Activated T-helper 1 cell treated with anti-CD3 and anti-CD28 coated beads, Interleukin-12 subunit alpha, Interleukin-12 subunit beta, Interleukin-2, Interleukin-4 antibody, amounts not matched to agents 30 ng/mL and 10 ng/mL and 1 ng/mL, durations not matched to agents 14 hours and 24 hours and 36 hours (primary cell): ENCODE data around the gene ATP9A. TPM values are rescaled to one million over a fixed set of nuclear protein-coding genes. Genes with fewer than 3 reads are reported as not detected.

Source experiments
- DNase-seq: peaks from one replicate; pipeline ENCODE4 v3.0.0; 2021; ENCODE audit warnings: low spot score
- H3K27ac Mint-ChIP-seq: one replicate; pipeline ENCODE4 v1.8.0; 2021; ENCODE audit warnings: mild to moderate bottlenecking, mixed read lengths
- H3K27me3 Mint-ChIP-seq: one replicate; pipeline ENCODE4 v1.8.0; 2022; ENCODE audit warnings: mild to moderate bottlenecking, moderate library complexity, mixed read lengths; ENCODE audit not compliant: insufficient read depth
- H3K36me3 Mint-ChIP-seq: one replicate; pipeline ENCODE4 v1.8.0; 2021; ENCODE audit warnings: low read depth, mixed read lengths
- H3K4me1 Mint-ChIP-seq: one replicate; pipeline ENCODE4 v1.8.0; 2021; ENCODE audit warnings: low read depth, mixed read lengths
- H3K4me3 Mint-ChIP-seq: one replicate; pipeline ENCODE4 v1.8.0; 2021; ENCODE audit warnings: mild to moderate bottlenecking, moderate library complexity, mixed read lengths
- H3K9me3 Mint-ChIP-seq: one replicate; pipeline ENCODE4 v1.8.0; 2021; ENCODE audit warnings: mixed read lengths
- intact Hi-C: fragments of 100-400 bp; cut with micrococcal nuclease; formaldehyde crosslinking; loops from one replicate; pipeline ENCODE4 v1.15.1; 2024
- total RNA-seq: library from RNA; stranded (reverse); gene quantifications from 2 replicates; pipeline ENCODE4 v1.2.3, GENCODE V29; 2022

ATP9A gene
- total RNA-seq, 1 donor from 2014 or later = 20.6 TPM

DNA sequence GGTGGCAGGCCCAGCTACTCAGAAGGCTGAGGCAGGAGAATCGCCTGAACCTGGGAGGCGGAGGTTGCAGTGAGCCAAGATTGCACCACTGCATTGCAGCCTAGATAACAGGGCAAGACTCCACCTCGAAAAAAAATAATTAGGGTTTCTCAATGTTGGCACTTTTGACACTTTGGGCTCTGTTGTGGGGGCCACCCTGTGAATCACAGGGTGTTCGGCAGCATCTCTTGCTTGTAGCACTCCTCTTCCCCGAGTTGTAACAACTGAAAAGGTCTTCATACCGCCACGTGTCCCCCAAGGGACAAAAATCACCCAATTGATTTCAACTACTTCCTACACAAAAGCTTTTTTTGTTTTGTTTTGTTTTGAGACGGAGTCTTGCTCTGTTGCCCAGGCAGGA is 172.4 kb downstream of the ATP9A start:
- H3K27me3 Mint-ChIP-seq = peaks cover 3% of the 10 kb centered on the region
- H3K9me3 Mint-ChIP-seq = no peaks in the 10 kb centered on the region
- H3K4me3 Mint-ChIP-seq = no peak overlapping the region
- intact Hi-C loops = loop anchor here (1.0 to 10.0 kb wide), 9 partner anchors 29 to 611 kb away; no protein-coding TSS in a partner anchor
- H3K36me3 Mint-ChIP-seq = no peaks in the 10 kb centered on the region
- DNase-seq = no peak
- peaks cover 46% of the 10 kb centered on the region for H3K4me1 Mint-ChIP-seq
- H3K27ac Mint-ChIP-seq = no peak overlapping the region

DNA sequence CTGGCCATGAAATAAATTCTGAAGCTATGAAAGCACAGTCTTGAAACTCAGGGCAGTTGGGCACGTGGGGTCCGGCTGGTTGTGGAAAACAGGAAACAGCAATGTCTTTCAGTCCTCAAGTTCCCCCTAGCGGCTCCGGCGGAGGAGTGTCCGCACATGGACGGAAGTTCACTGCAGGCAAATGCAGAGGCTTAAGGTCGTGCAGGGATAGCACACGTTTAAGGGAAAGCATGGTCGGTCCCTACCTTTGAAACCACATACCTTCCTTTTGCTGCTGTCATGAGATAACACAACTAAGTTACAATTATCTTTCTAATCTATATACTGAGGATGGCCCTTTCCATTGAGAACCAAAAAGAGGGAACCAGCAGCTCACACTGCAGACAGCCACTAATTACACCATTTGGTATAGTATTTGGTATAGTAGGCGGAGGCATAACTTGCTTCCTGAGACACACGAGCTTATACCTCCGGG is 173.1 kb downstream of the ATP9A start:
- peaks cover 46% of the 10 kb centered on the region for H3K4me1 Mint-ChIP-seq
- H3K27ac Mint-ChIP-seq = peak overlapping the region; percentile 82
- H3K4me3 Mint-ChIP-seq = peak overlapping the region; percentile 54
- peaks cover 3% of the 10 kb centered on the region for H3K27me3 Mint-ChIP-seq
- no peaks in the 10 kb centered on the region for H3K36me3 Mint-ChIP-seq
- no peaks in the 10 kb centered on the region for H3K9me3 Mint-ChIP-seq
- intact Hi-C loops = loop anchor here (1.0 to 10.0 kb wide), 9 partner anchors 30 to 610 kb away; no protein-coding TSS in a partner anchor
- DNase-seq = peak; percentile 67

DNA sequence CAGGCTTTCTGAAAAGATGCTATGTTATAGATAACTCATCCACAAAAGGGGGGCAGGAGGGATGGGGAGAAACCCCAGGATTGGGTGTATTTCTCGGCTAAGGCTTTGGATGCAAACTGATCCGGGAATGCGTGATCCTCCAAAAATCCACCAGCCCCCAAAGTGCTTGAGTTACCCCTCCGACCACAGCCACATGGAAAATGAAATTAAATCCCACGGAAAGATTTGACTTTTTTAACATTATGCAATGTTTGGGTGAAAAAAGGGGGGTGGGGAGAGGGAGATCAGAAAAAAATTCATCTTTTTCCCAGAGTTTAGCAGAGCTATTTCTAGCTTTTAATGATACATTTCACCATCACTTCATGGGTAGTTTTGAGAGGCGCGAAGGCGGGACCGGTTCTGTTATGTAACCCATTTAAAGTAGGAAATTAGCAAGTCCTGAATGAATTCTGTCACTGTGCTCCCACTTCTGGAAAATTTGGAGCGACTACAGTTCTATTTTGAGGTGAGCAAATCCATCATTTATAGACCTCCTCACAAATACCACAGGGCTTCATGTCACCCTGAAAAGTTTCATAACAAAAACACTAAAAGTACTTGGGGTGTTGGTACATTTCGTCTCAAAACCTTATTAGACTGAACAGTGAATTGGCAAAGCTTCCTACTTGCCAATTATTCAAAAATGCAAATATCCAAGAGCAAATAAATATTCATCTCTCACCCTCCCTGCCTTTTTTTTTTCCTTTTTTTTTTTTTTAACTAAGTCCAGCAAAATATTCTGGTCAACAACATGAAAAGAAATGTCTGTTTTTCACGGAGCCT is 173.7 kb downstream of the ATP9A start:
- Mint-ChIP-seq H3K4me1 (peaks cover 45% of the 10 kb centered on the region), H3K9me3 (no peaks in the 10 kb centered on the region), H3K4me3 (peak overlapping the region; percentile 54), H3K27ac (peak overlapping the region; percentile 82), H3K27me3 (no peaks in the 10 kb centered on the region), H3K36me3 (no peaks in the 10 kb centered on the region)
- no peak for DNase-seq
- intact Hi-C loops = loop anchor here (1.0 to 10.0 kb wide), 9 partner anchors 30 to 610 kb away; no protein-coding TSS in a partner anchor

DNA sequence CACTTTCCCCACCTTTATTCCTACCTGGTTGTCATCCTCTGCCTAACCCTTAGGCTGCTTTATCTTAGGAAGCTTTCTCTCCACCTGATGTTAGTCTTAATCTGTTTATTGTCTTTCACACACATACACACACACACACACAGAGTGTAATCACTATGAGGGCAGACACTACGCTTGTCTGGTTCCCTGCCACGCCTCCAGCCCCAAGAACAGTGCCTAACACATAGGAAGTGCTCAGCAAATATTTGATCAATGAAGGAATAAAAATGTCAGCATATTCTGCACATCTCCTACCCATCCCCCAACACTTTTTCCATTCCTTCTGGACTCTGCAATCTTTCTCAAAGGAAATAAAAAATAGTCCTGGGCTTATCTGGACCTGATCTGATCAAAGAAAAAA is 174.6 kb downstream of the ATP9A start:
- intact Hi-C loops = loop anchor here (10.0 kb wide), 2 partner anchors 369 to 609 kb away; no protein-coding TSS in a partner anchor
- Mint-ChIP-seq H3K27me3 (no peaks in the 10 kb centered on the region), H3K27ac (no peak overlapping the region), H3K9me3 (no peaks in the 10 kb centered on the region), H3K36me3 (no peaks in the 10 kb centered on the region), H3K4me1 (peaks cover 42% of the 10 kb centered on the region), H3K4me3 (no peak overlapping the region)
- no peak for DNase-seq

DNA sequence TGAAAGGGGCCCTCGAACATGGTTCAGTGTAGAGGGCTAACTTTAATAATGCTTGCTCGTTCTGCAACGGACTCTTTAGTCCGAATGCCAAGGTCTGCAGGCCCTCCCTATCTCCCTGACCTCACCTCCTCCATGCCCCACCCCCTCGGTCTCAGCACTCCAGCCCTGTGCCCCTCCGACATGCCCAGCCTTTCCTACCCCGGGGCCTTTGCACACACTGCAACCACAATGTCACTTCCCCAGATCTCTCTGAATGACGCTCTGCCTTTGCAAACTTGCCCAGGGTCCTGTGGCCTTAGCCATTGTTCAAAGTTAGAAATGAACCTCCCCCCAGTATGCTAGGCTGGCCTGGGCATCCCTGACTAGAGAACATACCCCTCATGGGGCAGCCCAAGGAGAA is 175.6 kb downstream of the ATP9A start:
- Mint-ChIP-seq H3K4me3 (no peak overlapping the region), H3K36me3 (no peaks in the 10 kb centered on the region), H3K27ac (no peak overlapping the region), H3K27me3 (no peaks in the 10 kb centered on the region), H3K4me1 (peaks cover 33% of the 10 kb centered on the region), H3K9me3 (no peaks in the 10 kb centered on the region)
- intact Hi-C loops = loop anchor here (10.0 kb wide), 2 partner anchors 368 to 608 kb away; no protein-coding TSS in a partner anchor
- DNase-seq = no peak

DNA sequence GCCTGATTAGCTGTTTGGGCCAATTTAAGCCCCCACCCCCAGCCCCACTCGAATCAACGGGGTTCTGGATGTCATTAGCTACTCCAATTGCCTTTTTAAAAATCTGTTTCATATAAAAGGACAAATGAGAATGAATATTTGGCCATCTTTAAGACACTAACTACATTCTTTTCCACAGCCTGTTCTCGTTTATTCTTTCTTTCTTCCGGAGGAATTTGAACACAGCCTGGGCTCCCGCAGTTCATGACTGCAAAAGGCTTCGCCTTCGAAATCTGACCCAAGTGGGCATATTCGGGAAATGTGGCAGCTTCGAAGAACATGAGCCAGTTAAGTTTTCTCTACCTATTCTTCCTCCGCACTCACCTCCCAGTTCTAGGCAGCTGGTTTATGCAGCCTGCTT is 176.3 kb downstream of the ATP9A start:
- Mint-ChIP-seq H3K9me3 (no peaks in the 10 kb centered on the region), H3K27me3 (no peaks in the 10 kb centered on the region), H3K27ac (no peak overlapping the region), H3K36me3 (no peaks in the 10 kb centered on the region), H3K4me3 (no peak overlapping the region), H3K4me1 (peaks cover 26% of the 10 kb centered on the region)
- intact Hi-C loops = loop anchor here (10.0 kb wide), 2 partner anchors 367 to 607 kb away; no protein-coding TSS in a partner anchor
- no peak for DNase-seq

DNA sequence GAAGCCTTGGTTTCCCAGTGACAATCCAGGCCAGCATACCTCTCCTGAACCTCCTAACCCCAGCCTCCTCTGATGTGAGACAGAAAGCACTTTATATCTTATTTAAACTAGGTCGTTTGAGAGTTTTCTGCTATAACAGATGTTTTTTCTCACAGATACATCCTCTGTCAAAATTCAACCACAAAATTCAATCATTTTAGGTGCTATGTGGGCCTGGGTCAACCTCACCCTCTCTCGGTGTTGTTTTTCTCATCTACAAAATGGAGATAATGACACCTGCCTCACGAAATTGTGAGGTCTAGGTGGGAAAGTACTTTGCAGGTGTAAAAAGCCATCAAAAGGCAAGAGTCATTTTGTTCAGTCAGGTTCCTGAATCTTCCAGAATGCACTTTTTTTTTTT is 179.4 kb downstream of the ATP9A start:
- peaks cover 14% of the 10 kb centered on the region for H3K4me1 Mint-ChIP-seq
- no peaks in the 10 kb centered on the region for H3K36me3 Mint-ChIP-seq
- no peaks in the 10 kb centered on the region for H3K27me3 Mint-ChIP-seq
- H3K4me3 Mint-ChIP-seq = no peak overlapping the region
- no peak overlapping the region for H3K27ac Mint-ChIP-seq
- no peak for DNase-seq
- intact Hi-C loops = no loop called here
- H3K9me3 Mint-ChIP-seq = no peaks in the 10 kb centered on the region

DNA sequence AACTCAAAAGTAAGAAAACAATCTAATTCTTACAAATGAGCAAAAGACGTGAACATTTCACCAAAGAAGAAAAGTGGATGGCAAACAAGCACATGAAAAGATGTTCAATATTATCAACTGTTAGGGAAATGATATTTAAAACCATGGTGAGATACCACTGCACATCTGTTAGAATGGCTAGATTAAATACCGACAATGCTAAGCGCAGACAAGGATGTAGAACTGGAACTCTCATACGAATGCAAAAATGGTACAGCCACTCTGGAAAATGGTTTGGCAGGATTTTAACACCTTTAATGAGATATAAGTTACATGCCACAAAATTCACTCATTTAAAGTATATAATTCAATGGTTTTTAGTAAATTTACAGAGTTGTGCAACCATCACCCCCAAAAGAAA is 181.0 kb downstream of the ATP9A start:
- H3K27ac Mint-ChIP-seq = no peak overlapping the region
- intact Hi-C loops = no loop called here
- no peaks in the 10 kb centered on the region for H3K27me3 Mint-ChIP-seq
- H3K36me3 Mint-ChIP-seq = no peaks in the 10 kb centered on the region
- H3K9me3 Mint-ChIP-seq = no peaks in the 10 kb centered on the region
- no peak for DNase-seq
- peaks cover 9% of the 10 kb centered on the region for H3K4me1 Mint-ChIP-seq
- no peak overlapping the region for H3K4me3 Mint-ChIP-seq

DNA sequence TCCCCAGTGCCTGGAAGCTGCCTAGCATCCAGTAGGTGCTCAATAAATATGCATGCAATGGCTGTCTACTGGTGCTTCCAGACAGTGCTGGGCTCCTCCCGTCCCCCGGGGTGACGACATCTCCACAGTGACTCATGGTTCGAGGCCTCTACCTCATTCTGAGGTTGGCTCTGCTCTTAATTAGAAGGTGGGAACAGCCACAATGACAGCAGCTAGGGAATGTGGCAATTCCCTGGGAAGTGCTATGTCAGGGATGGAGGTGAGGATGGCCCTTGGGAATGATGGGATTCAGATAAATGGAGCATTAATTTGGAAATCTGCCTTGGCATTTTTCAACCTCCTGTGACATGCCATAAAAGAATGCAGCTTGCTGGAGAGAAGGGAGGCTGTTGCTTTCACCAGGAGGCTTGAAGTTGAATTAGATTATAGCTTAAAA is 182.2 kb downstream of the ATP9A start:
- H3K4me3 Mint-ChIP-seq = no peak overlapping the region
- H3K36me3 Mint-ChIP-seq = no peaks in the 10 kb centered on the region
- peaks cover 9% of the 10 kb centered on the region for H3K4me1 Mint-ChIP-seq
- H3K27ac Mint-ChIP-seq = no peak overlapping the region
- H3K9me3 Mint-ChIP-seq = no peaks in the 10 kb centered on the region
- intact Hi-C loops = no loop called here
- no peak for DNase-seq
- H3K27me3 Mint-ChIP-seq = peaks cover 5% of the 10 kb centered on the region

DNA sequence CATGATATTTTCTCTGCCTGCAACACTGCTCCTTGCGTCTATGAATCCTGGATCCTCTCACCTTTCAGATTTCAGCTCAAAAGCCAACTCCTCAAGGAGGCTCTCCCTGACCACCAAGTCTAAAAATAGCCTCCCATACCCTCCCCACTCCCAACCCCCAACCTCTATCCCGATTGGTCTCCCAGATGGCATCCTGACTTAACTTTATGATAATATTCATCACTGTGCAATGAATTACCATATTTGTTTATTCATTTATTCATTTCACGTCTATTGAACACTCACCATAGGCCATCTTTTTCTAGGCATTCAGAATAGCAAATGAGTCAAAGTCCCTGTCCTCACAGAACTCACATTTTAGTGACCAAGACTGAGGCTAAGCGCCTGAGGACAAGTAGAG is 183.0 kb downstream of the ATP9A start:
- no peaks in the 10 kb centered on the region for H3K36me3 Mint-ChIP-seq
- peaks cover 9% of the 10 kb centered on the region for H3K4me1 Mint-ChIP-seq
- no peak overlapping the region for H3K27ac Mint-ChIP-seq
- intact Hi-C loops = no loop called here
- no peaks in the 10 kb centered on the region for H3K9me3 Mint-ChIP-seq
- H3K4me3 Mint-ChIP-seq = no peak overlapping the region
- H3K27me3 Mint-ChIP-seq = peaks cover 5% of the 10 kb centered on the region
- DNase-seq = no peak

DNA sequence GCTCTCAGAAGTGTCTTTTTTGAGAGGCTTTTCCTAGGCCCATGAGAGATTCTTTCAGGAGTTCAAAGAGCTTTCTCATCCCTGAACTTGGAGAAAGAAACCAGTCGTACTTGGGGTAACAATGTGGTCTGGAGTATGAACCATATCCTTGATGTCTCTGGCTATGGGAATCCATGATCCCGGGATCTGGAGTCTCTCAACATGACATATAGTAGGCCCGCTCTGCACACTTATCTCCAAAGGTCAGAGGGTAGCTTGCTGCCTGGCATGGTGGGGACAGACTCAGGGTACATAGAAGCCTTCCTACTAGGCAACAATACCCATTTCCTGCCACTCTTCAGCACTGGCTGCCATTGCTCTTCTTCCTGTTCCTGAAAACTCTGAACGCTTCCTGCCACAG is 183.5 kb downstream of the ATP9A start:
- no peaks in the 10 kb centered on the region for H3K9me3 Mint-ChIP-seq
- no peak overlapping the region for H3K4me3 Mint-ChIP-seq
- H3K36me3 Mint-ChIP-seq = no peaks in the 10 kb centered on the region
- no peak overlapping the region for H3K27ac Mint-ChIP-seq
- H3K4me1 Mint-ChIP-seq = peaks cover 9% of the 10 kb centered on the region
- intact Hi-C loops = no loop called here
- peaks cover 5% of the 10 kb centered on the region for H3K27me3 Mint-ChIP-seq
- DNase-seq = no peak

DNA sequence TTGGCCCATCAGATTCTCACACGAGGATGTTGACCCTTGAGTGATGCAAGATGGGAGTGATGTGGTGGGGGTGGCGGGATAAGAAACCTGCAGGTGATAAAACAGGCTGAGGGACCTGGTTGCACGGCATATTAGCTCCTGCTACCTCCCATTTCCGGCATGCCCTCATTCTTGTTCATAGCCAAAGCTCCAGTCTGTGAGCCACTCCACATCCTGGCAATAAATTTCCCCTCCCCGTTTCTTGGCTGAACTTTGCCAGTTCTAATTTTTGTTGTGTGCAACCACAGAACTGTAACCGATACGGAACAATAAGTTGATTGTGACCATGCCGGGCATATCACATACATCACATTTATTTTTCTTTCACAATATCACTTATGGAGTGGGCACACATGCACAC is 184.1 kb downstream of the ATP9A start:
- Mint-ChIP-seq H3K4me3 (no peak overlapping the region), H3K9me3 (no peaks in the 10 kb centered on the region), H3K4me1 (peaks cover 9% of the 10 kb centered on the region), H3K36me3 (no peaks in the 10 kb centered on the region), H3K27ac (no peak overlapping the region), H3K27me3 (peaks cover 7% of the 10 kb centered on the region)
- no peak for DNase-seq
- intact Hi-C loops = no loop called here

DNA sequence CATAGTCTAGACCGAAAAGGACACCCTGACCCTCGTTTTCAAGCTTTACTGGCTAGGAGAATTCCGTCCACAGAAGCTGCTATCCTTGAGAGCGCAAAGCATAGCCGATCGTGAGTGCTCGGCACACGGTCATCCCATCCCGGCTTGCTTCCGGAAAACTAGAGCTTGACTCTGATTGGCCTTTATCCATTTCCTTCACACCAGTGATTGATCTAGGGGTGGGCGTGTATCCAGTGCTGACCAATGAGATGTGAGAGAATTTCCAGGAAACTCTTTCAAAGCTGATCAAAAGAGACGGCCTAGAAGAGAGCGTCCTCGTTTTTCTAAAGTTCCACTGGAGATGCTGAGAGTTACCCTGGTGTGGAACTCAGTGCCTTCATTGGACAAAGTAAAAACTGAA is 184.7 kb downstream of the ATP9A start:
- intact Hi-C loops = no loop called here
- no peaks in the 10 kb centered on the region for H3K9me3 Mint-ChIP-seq
- H3K27me3 Mint-ChIP-seq = peaks cover 7% of the 10 kb centered on the region
- DNase-seq = no peak
- no peak overlapping the region for H3K27ac Mint-ChIP-seq
- H3K4me1 Mint-ChIP-seq = peaks cover 9% of the 10 kb centered on the region
- no peak overlapping the region for H3K4me3 Mint-ChIP-seq
- H3K36me3 Mint-ChIP-seq = no peaks in the 10 kb centered on the region
